Muscle layer of colon (tissue), 2 donors: Measurements from ENCODE around the gene KRTAP4-16.
"Not testable (repeated sequence)": the region's sequence is repeated elsewhere in the genome, so short reads cannot be mapped to it uniquely, and the experiment has no call there.

Source experiments
- H3K27ac ChIP-seq: one replicate; pipeline ENCODE4 v1.7.0; 2013; ENCODE audit warnings: low read depth, mild to moderate bottlenecking, low read length, moderate library complexity
- H3K27me3 ChIP-seq, 2 donors: one replicate each; pipeline ENCODE4 v1.7.0; 2013; ENCODE audit warnings: low read length in 2 of 2, mild to moderate bottlenecking in 2 of 2; ENCODE audit not compliant: insufficient read depth in 2 of 2, control insufficient read depth in 1 of 2
- H3K36me3 ChIP-seq: one replicate; pipeline ENCODE4 v1.7.0; 2013; ENCODE audit warnings: mild to moderate bottlenecking, low read length; ENCODE audit not compliant: insufficient read depth
- H3K4me1 ChIP-seq: one replicate; pipeline ENCODE4 v1.7.0; 2013; ENCODE audit warnings: mild to moderate bottlenecking, low read length; ENCODE audit not compliant: insufficient read depth
- H3K4me3 ChIP-seq, 2 donors: one replicate each; pipeline ENCODE4 v1.7.0; 2013; ENCODE audit warnings: low read length in 2 of 2, low read depth in 1 of 2, mild to moderate bottlenecking in 1 of 2, moderate library complexity in 1 of 2
- H3K9ac ChIP-seq: one replicate; pipeline ENCODE4 v1.7.0; 2013; ENCODE audit warnings: low read length
- H3K9me3 ChIP-seq: one replicate; pipeline ENCODE4 v1.7.0; 2013; ENCODE audit warnings: mild to moderate bottlenecking, low read length
- donor health status: abdominal sarcoma.
- donor health status: Adenocarcinoma of cecum.

The KRTAP4-16 gene

GRCh38 chr17:41065016-41065689 is 36.9 kb downstream of the KRTAP4-16 start:
- not testable (repeated sequence) for H3K9ac ChIP-seq, H3K4me1 ChIP-seq, H3K36me3 ChIP-seq, H3K27me3 ChIP-seq, H3K9me3 ChIP-seq, H3K27ac ChIP-seq, H3K4me3 ChIP-seq

DNA sequence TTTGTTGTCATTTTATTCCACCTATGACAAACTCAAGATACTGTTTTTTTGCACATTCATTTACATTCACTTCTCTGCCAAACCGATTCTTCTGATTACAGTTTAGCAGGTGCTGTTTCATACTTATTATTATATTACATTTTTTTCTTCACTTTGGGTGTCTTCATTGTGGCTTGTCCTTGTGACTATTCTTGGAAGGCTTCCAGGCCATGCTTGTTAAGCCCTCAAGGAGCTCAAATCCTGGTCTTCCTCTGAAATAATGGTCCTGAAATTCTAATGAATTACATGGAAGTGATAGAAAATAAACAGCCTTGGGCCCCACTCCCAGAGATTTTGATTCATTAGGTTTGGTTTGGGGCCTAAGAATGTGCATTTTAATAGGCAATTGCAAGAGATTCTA is 37.7 kb downstream of the KRTAP4-16 start:
- H3K9me3 ChIP-seq: no peaks in the 10 kb centered on the region
- H3K27ac ChIP-seq: no peak overlapping the region
- no peaks in the 10 kb centered on the region for H3K4me1 ChIP-seq
- no peaks in the 10 kb centered on the region for H3K36me3 ChIP-seq
- no peak overlapping the region for H3K4me3 ChIP-seq
- no peaks in the 10 kb centered on the region for H3K27me3 ChIP-seq
- no peak overlapping the region for H3K9ac ChIP-seq

DNA sequence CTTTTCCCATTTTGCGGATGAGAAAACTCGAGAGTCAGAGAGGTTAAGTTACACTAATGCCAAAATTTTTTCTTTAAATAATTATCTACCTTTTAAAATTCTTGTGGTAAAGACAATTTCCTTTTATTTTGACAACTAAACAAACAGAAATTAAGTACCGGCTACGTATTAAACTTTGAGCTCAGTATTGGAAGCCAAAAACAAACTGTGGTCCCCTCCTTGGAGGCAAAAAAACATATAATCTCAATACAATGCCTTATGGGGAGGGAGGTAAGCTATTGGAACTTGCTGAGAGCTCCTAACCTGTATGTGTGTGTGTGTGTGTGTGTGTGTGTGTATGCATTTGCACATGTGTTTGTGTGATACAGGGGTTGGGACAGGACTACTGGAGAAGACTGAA is 38.6 kb downstream of the KRTAP4-16 start:
- Histone ChIP-seq H3K36me3 (no peaks in the 10 kb centered on the region), H3K4me3 (no peak overlapping the region), H3K27ac (no peak overlapping the region), H3K4me1 (no peaks in the 10 kb centered on the region), H3K27me3 (no peaks in the 10 kb centered on the region), H3K9me3 (no peaks in the 10 kb centered on the region), H3K9ac (no peak overlapping the region)

DNA sequence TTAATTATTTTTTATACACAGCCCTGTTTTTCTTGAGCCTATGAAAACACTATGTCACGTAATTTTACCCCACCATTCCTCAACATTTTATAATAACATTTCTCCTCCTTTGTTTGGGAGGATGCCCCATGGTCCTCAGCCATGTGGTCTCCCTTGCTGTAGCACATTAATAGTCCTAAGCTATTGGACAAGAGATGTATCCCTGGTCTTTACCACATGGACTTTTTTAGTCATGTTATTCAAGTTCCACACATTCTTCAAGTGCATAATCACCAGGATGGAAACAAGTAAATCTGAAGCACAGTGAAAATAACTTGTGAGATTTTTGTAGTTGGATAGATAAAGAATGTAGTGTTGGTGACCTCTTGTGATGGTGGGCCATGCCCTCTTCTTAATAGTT is 40.0 kb downstream of the KRTAP4-16 start:
- Histone ChIP-seq H3K9me3 (no peaks in the 10 kb centered on the region), H3K4me1 (no peaks in the 10 kb centered on the region), H3K27me3 (no peaks in the 10 kb centered on the region), H3K36me3 (no peaks in the 10 kb centered on the region), H3K9ac (no peak overlapping the region), H3K27ac (no peak overlapping the region), H3K4me3 (no peak overlapping the region)

- Histone ChIP-seq H3K27ac (no peak within 1 kb of the TSS), H3K9me3 (no peaks in the 10 kb centered on the region), H3K4me1 (no peaks in the 10 kb centered on the region), H3K36me3 (no peaks in the 10 kb centered on the region), H3K4me3 (no peak within 1 kb of the TSS), H3K27me3 (no peaks in the 10 kb centered on the region), H3K9ac (no peak within 1 kb of the TSS)
Measured at GRCh38 chr17:41060052-41060604, 41.9 kb downstream of the KRTAP4-16 start, which contains the start of gene KRTAP2-3. KRTAP2-3 (minus strand) TSS chr17:41060114; CDS start chr17:41060050, 64 bp downstream.

- H3K9ac ChIP-seq, H3K4me1 ChIP-seq: not testable (repeated sequence)
Measured at GRCh38 chr17:41059276-41060051, 42.5 kb downstream of the KRTAP4-16 start.

DNA sequence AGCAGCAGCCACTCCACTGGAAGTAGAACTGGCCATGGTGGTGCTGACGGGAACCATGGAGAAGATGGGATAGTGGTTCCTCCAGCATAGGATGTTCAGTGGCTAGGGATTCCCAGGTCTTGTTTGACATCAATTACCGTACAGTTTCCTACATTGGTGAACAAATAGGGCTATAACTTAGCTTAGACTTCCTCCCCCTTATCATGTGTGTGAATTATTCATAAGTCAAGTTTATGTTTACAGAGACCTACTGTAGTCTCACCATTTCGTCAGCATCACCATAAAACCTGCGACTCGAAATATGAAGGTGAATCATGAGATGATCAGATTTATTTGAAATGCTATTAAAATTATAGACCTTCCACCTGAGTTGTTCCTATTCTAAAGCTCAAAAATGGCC is 43.3 kb downstream of the KRTAP4-16 start:
- Histone ChIP-seq H3K27ac (no peak overlapping the region), H3K9ac (no peak overlapping the region), H3K4me1 (no peaks in the 10 kb centered on the region), H3K27me3 (no peaks in the 10 kb centered on the region), H3K9me3 (no peaks in the 10 kb centered on the region), H3K4me3 (no peak overlapping the region), H3K36me3 (no peaks in the 10 kb centered on the region)

More at GRCh38 chr17:41059276-41060051, 42.5 kb downstream of the KRTAP4-16 start:
- H3K9me3 ChIP-seq, H3K27me3 ChIP-seq, H3K4me3 ChIP-seq, H3K36me3 ChIP-seq, H3K27ac ChIP-seq: not testable (repeated sequence)

DNA sequence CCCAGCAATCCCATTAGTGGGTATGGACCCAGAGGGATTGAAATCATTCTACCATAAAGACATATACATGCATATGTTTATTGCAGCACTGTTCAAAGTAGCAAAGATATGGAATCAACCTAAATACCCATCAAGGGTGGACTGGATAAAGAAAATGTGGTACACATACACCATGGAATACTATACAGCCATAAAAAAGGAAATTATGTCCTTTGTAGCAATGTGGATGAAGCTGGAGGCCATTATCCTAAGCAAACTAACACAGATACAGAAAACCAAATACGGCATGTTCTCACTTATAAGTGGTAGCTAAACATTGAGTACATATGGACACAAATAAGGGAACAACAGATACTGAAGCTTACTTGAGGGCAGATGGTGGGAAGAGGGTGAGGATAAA is 44.5 kb downstream of the KRTAP4-16 start:
- Histone ChIP-seq H3K27ac (no peak overlapping the region), H3K27me3 (no peaks in the 10 kb centered on the region), H3K9ac (no peak overlapping the region), H3K4me3 (no peak overlapping the region), H3K4me1 (no peaks in the 10 kb centered on the region), H3K36me3 (no peaks in the 10 kb centered on the region), H3K9me3 (no peaks in the 10 kb centered on the region)

GRCh38 chr17:41055130-41055529 is 46.9 kb downstream of the KRTAP4-16 start, which contains the start of gene KRTAP2-2:
KRTAP2-2 (minus strand) TSS chr17:41055230; CDS start chr17:41055211, 19 bp downstream.
- not testable (repeated sequence) for H3K27ac ChIP-seq, H3K27me3 ChIP-seq, H3K9ac ChIP-seq, H3K4me1 ChIP-seq, H3K9me3 ChIP-seq, H3K4me3 ChIP-seq, H3K36me3 ChIP-seq

DNA sequence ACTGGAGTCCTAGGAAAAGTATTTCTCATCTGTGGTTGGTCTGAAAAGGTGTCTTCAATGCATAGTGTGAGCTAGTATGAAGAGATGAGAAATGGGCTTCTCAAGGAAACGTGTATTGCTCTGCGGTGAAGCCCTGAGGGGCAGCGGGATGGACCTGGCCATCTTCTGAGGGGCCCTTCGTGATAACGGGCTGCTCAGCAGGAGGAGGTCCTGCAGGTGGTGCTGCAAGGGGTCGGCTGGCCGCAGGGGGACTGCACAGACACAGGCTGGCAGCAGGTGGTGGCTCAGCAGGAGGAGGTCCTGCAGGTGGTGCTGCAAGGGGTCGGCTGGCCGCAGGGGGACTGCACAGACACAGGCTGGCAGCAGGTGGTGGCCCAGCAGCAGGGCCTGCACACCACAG is 47.5 kb downstream of the KRTAP4-16 start:
- H3K27ac ChIP-seq, H3K4me1 ChIP-seq, H3K9me3 ChIP-seq, H3K9ac ChIP-seq, H3K27me3 ChIP-seq, H3K36me3 ChIP-seq, H3K4me3 ChIP-seq: not testable (repeated sequence)

DNA sequence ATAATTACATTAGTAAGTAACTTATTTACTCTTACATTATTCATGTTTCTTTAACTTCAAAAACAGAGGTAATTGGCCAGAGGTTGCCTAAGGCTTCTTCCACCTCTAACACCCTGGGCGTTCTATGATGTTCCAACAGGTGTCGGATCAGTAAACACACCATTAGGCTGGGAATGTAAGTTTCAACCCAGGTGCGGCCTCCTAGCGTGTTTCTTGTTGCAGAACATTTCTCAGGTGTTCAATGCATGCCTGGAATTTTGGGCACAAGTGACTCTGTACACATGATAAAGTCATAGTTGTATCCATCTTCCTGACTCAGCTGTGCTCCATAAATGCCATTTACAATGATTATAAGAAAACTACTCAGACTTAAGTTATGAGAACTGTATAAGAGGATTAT is 48.0 kb downstream of the KRTAP4-16 start:
- Histone ChIP-seq H3K4me3 (no peak overlapping the region), H3K27me3 (no peaks in the 10 kb centered on the region), H3K36me3 (no peaks in the 10 kb centered on the region), H3K9ac (no peak overlapping the region), H3K9me3 (no peaks in the 10 kb centered on the region), H3K27ac (no peak overlapping the region), H3K4me1 (no peaks in the 10 kb centered on the region)
